OCI-LY7 (cell line): ENCODE measurements around the gene STMND1. TPM values are rescaled to one million over a fixed set of nuclear protein-coding genes. Genes with fewer than 3 reads are reported as not detected.

Experiments used
- BruUV-seq: library from RNA; stranded (reverse); fragments of 400-500 nt; replicated peaks from 2 replicates; lab custom pipeline; 2021; lab: Mats Ljungman, UMichigan
- CTCF ChIA-PET: fragments of 300-600 bp; sonication (Branson Sonifier 250); formaldehyde crosslinking; loops from one replicate; lab custom pipeline; 2022; ENCODE audit warnings: antibody characterized with exemption; ENCODE audit not compliant: unreplicated experiment; lab: Charles Lee
- POLR2A ChIA-PET: fragments of 300-600 bp; sonication (Branson Sonifier 250); formaldehyde crosslinking; loops from one replicate; lab custom pipeline; 2022; ENCODE audit warnings: antibody characterized with exemption; lab: Charles Lee
- DNase-seq: peaks from one replicate; pipeline ENCODE4 v3.0.0-alpha.2; 2015; ENCODE audit warnings: low spot score
- H2AFZ ChIP-seq: fragments of 200-600 bp; sonication (generic), shearing (Covaris generic); 2 replicates; pipeline ENCODE4 v1.6.1; 2014; ENCODE audit warnings: mild to moderate bottlenecking, antibody characterized with exemption, low read length, moderate library complexity
- H3K27ac ChIP-seq: fragments of 200-600 bp; sonication (generic); 2 replicates; pipeline ENCODE4 v1.5.1; 2014; ENCODE audit warnings: mixed run types, low read depth, mild to moderate bottlenecking, moderate library complexity, low read length, inconsistent platforms; ENCODE audit not compliant: poor library complexity, severe bottlenecking
- H3K36me3 ChIP-seq: fragments of 200-600 bp; sonication (generic); 2 replicates; pipeline ENCODE4 v1.6.1; 2014; ENCODE audit warnings: mild to moderate bottlenecking, antibody characterized with exemption, low read length, moderate library complexity, mixed read lengths; ENCODE audit not compliant: insufficient read depth
- H3K4me1 ChIP-seq: fragments of 200-600 bp; sonication (generic); 2 replicates; pipeline ENCODE4 v1.5.1; 2014; ENCODE audit warnings: mild to moderate bottlenecking, low read length; ENCODE audit not compliant: insufficient read depth, poor library complexity, severe bottlenecking
- H3K4me2 ChIP-seq: fragments of 200-600 bp; sonication (generic); 2 replicates; pipeline ENCODE4 v1.6.1; 2014; ENCODE audit warnings: mild to moderate bottlenecking, low read length
- H3K4me3 ChIP-seq: fragments of 200-600 bp; sonication (generic); 2 replicates; pipeline ENCODE4 v1.5.1; 2014; ENCODE audit warnings: mild to moderate bottlenecking, low read depth, low read length; ENCODE audit not compliant: poor library complexity, severe bottlenecking
- H3K79me2 ChIP-seq: fragments of 200-600 bp; sonication (generic); 2 replicates; pipeline ENCODE4 v1.6.1; 2016; ENCODE audit warnings: low read depth, mild to moderate bottlenecking, low read length, moderate library complexity, mixed read lengths; ENCODE audit not compliant: insufficient read depth
- H3K9me2 ChIP-seq: fragments of 200-600 bp; sonication (generic); 2 replicates; pipeline ENCODE4 v1.6.1; 2016; ENCODE audit warnings: mild to moderate bottlenecking, low read length, mixed read lengths; ENCODE audit not compliant: insufficient read depth
- H3K9me3 ChIP-seq: fragments of 200-600 bp; sonication (generic); 2 replicates; pipeline ENCODE4 v1.6.1; 2014; ENCODE audit warnings: mild to moderate bottlenecking, mixed run types, low read length, mixed read lengths
- H4K20me1 ChIP-seq: fragments of 200-600 bp; sonication (generic); 2 replicates; pipeline ENCODE4 v1.6.1; 2014; ENCODE audit warnings: mild to moderate bottlenecking, antibody characterized with exemption, low read length, moderate library complexity, mixed read lengths; ENCODE audit not compliant: insufficient read depth
- EZH2phosphoT487 ChIP-seq: fragments of 200-600 bp; sonication (generic); IDR thresholded peaks from 2 replicates; pipeline ENCODE4 v1.6.1; 2018; ENCODE audit warnings: low read depth, borderline replicate concordance, mild to moderate bottlenecking, mixed run types, antibody characterized with exemption, low read length, moderate library complexity, mixed read lengths
- intact Hi-C: fragments of 100-400 bp; cut with micrococcal nuclease; formaldehyde crosslinking; loops from one replicate; pipeline ENCODE4 v1.10.0; 2022; ENCODE audit not compliant: unreplicated experiment
- total RNA-seq, 2 experiments: library from RNA; depleted of rRNA in 1 of 2; stranded (reverse); fragments of >200 nt in 1 of 2; shearing (Covaris generic) in 1 of 2; gene quantifications; 2 replicates each; pipeline ENCODE4 v1.2.3, GENCODE V29; 2014 to 2022
- TF ChIP-seq, protein P1 (sequence below): fragments of 200-600 bp; sonication (generic); conservative IDR thresholded peaks from 2 replicates; pipeline ENCODE4 v1.5.1; 2014; ENCODE audit warnings: mild to moderate bottlenecking, antibody characterized with exemption, low read length, moderate library complexity, mixed read lengths

STMND1 gene
- total RNA-seq, 2 experiments from 2014 or later: not detected

DNA sequence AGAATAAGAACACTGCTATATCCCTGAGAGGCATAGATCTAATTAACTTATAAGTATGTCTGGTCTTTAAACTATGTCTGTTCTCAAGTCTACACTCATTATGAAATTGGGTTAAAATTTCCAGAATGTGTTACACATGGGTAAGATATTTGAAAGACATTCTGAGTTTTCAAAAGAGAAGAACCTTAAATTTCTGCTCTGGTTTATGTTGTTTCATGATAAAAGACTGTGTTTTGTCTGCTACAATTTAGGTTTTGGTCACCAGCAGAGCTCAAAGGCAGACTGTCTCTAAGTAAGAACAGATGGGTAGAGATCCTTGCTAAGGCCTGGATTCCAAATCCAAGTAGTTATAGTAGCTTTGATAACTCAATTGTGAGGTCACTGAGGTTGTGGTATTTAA, 6.0 kb downstream of the STMND1 start:
- no TSS peak for BruUV-seq
- no peak for TF ChIP-seq EZH2phosphoT487
- TF ChIP-seq, protein P1, sequence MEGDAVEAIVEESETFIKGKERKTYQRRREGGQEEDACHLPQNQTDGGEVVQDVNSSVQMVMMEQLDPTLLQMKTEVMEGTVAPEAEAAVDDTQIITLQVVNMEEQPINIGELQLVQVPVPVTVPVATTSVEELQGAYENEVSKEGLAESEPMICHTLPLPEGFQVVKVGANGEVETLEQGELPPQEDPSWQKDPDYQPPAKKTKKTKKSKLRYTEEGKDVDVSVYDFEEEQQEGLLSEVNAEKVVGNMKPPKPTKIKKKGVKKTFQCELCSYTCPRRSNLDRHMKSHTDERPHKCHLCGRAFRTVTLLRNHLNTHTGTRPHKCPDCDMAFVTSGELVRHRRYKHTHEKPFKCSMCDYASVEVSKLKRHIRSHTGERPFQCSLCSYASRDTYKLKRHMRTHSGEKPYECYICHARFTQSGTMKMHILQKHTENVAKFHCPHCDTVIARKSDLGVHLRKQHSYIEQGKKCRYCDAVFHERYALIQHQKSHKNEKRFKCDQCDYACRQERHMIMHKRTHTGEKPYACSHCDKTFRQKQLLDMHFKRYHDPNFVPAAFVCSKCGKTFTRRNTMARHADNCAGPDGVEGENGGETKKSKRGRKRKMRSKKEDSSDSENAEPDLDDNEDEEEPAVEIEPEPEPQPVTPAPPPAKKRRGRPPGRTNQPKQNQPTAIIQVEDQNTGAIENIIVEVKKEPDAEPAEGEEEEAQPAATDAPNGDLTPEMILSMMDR: no peak
- intact Hi-C loops: no loop called here
- no peaks in the 10 kb centered on the region for H4K20me1 ChIP-seq
- no peak overlapping the region for H3K4me3 ChIP-seq
- no peaks in the 10 kb centered on the region for H3K36me3 ChIP-seq
- no peaks in the 10 kb centered on the region for H3K4me1 ChIP-seq
- H3K9me3 ChIP-seq: no peaks in the 10 kb centered on the region
- H3K27ac ChIP-seq: no peak overlapping the region
- H3K79me2 ChIP-seq: no peaks in the 10 kb centered on the region
- no peak overlapping the region for H2AFZ ChIP-seq
- no peaks in the 10 kb centered on the region for H3K9me2 ChIP-seq
- no peak for DNase-seq
- ChIA-PET POLR2A (no interaction called here), CTCF (no interaction called here)
- no peak overlapping the region for H3K4me2 ChIP-seq

DNA sequence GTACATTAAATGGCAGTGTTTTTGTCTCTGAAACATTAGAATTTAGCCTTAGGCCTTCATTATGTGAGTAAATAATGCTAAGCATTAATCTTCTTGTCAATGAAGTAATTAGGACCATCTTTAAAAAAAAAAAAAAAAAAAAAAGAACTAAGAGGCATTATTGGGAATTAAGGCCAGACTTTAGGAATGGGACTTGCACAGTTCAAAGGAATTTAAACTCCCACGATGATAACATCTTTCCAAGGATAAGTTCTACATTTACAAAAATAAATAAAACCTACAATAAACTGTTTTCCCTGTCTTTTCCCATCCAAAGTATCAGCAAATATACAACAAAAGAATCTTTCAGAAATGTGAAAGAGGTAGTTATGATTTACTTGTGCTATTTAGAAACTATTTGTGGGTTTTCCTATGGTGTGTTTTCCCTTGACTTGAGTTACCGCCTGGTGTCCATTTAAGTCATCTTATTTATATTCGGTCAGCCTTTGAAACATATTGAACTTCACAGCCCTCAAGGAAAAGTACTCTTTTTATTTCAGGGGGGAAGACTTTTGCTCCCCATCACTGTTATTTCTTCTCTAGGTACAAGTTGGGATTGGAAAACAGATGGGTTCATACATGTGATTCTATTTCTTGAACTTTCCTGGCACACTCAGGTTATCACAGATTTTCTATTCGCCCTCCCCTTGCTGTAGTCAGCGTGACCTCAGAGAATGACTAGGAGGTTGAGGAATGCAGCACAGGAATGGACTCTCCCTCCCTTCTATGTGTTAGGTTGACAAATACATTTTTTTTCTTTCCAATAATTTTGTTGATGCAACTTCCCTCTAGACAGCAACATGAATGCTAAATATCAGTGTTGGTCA, 13.6 kb downstream of the STMND1 start:
- H3K79me2 ChIP-seq: no peaks in the 10 kb centered on the region
- H3K9me2 ChIP-seq: no peaks in the 10 kb centered on the region
- no peak overlapping the region for H3K4me3 ChIP-seq
- no peak overlapping the region for H3K4me2 ChIP-seq
- H2AFZ ChIP-seq: no peak overlapping the region
- no peaks in the 10 kb centered on the region for H4K20me1 ChIP-seq
- CTCF ChIA-PET: no interaction called here
- H3K4me1 ChIP-seq: no peaks in the 10 kb centered on the region
- no peak for TF ChIP-seq EZH2phosphoT487
- TF ChIP-seq, protein P1: no peak
- H3K36me3 ChIP-seq: no peaks in the 10 kb centered on the region
- POLR2A ChIA-PET: no interaction called here
- no peak for DNase-seq
- H3K9me3 ChIP-seq: no peaks in the 10 kb centered on the region
- H3K27ac ChIP-seq: no peak overlapping the region
- intact Hi-C loops: no loop called here
- no TSS peak for BruUV-seq

DNA sequence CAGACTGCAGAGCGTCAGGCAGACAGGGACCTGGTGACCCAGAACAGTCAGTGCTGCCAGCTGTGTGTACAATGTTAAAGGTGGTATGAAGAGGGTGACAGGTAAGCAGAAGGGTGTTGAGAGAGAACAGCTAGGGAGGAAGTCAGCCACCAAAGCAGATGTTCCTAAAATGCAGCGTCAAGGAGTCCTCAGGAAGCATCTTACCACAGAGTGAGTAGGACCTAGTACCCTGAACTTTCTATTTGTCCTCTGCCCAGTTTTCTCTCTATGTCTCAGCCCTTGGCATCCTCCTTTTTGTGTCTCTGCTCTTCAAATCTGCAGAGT, 14.2 kb downstream of the STMND1 start:
- CTCF ChIA-PET: no interaction called here
- BruUV-seq: no TSS peak

More for the DNA sequence above, 14.2 kb downstream of the STMND1 start:
- H3K9me2 ChIP-seq: no peaks in the 10 kb centered on the region
- H2AFZ ChIP-seq: no peak overlapping the region
- no peaks in the 10 kb centered on the region for H4K20me1 ChIP-seq
- H3K9me3 ChIP-seq: no peaks in the 10 kb centered on the region
- intact Hi-C loops: no loop called here
- H3K4me1 ChIP-seq: no peaks in the 10 kb centered on the region
- no peak overlapping the region for H3K4me3 ChIP-seq
- H3K27ac ChIP-seq: no peak overlapping the region
- H3K79me2 ChIP-seq: no peaks in the 10 kb centered on the region
- POLR2A ChIA-PET: no interaction called here
- H3K36me3 ChIP-seq: no peaks in the 10 kb centered on the region
- no peak overlapping the region for H3K4me2 ChIP-seq
- TF ChIP-seq, protein P1: no peak
- TF ChIP-seq EZH2phosphoT487: no peak
- DNase-seq: no peak
